DMS53 treated with DMSO at 0.1 percent for 48 hours (cell line): Measurements from ENCODE around the gene C12orf43.

ENCODE experiments used
- DNase-seq: peaks from one replicate; lab custom pipeline; 2025; ENCODE audit not compliant: unreplicated experiment; lab: John Stamatoyannopoulos, UW

Gene C12orf43

GRCh38 chr12:120979220-120979861 is 36.9 kb downstream of the C12orf43 start:
- no peak for DNase-seq

- peak; percentile 68 for DNase-seq
These were observed 37.7 kb downstream of the C12orf43 start, which contains the start of gene HNF1A for GRCh38 chr12:120978296-120979219. TSS of gene HNF1A (plus strand) at chr12:120978543. CDS start at chr12:120978769, 226 bp downstream.

GRCh38 chr12:120977531-120978295 is 38.6 kb downstream of the C12orf43 start:
- DNase-seq, result no peak

GRCh38 chr12:120972870-120973543 is 43.3 kb downstream of the C12orf43 start:
- no peak for DNase-seq

- DNase-seq, result peak; percentile 69
These were observed 44.7 kb downstream of the C12orf43 start for GRCh38 chr12:120971299-120972180.

- DNase-seq, result no peak
These were observed 46.0 kb downstream of the C12orf43 start for GRCh38 chr12:120970310-120970709.

GRCh38 chr12:120965534-120966091 is 50.7 kb downstream of the C12orf43 start:
- no peak for DNase-seq

GRCh38 chr12:120964298-120964697 is 52.0 kb downstream of the C12orf43 start:
- DNase-seq, result no peak

GRCh38 chr12:120962532-120963020 is 53.7 kb downstream of the C12orf43 start:
- no peak for DNase-seq

GRCh38 chr12:120961604-120962531 is 54.4 kb downstream of the C12orf43 start:
- no peak for DNase-seq

GRCh38 chr12:120960657-120961056 is 55.6 kb downstream of the C12orf43 start:
- no peak for DNase-seq

- no peak for DNase-seq
These were observed 57.0 kb downstream of the C12orf43 start for GRCh38 chr12:120959111-120959878.

- no peak for DNase-seq
These were observed 59.5 kb downstream of the C12orf43 start for GRCh38 chr12:120956579-120957300.

- DNase-seq, result no peak
These were observed 61.1 kb downstream of the C12orf43 start for GRCh38 chr12:120955232-120955631.

GRCh38 chr12:120950807-120951206 is 65.5 kb downstream of the C12orf43 start:
- DNase-seq, result no peak
